NK-92 (cell line): ENCODE data around the gene TMEM114.

Experiments used
- DNase-seq: peaks from one replicate; lab custom pipeline; 2025; ENCODE audit not compliant: unreplicated experiment; lab: John Stamatoyannopoulos, UW

Gene TMEM114

DNA sequence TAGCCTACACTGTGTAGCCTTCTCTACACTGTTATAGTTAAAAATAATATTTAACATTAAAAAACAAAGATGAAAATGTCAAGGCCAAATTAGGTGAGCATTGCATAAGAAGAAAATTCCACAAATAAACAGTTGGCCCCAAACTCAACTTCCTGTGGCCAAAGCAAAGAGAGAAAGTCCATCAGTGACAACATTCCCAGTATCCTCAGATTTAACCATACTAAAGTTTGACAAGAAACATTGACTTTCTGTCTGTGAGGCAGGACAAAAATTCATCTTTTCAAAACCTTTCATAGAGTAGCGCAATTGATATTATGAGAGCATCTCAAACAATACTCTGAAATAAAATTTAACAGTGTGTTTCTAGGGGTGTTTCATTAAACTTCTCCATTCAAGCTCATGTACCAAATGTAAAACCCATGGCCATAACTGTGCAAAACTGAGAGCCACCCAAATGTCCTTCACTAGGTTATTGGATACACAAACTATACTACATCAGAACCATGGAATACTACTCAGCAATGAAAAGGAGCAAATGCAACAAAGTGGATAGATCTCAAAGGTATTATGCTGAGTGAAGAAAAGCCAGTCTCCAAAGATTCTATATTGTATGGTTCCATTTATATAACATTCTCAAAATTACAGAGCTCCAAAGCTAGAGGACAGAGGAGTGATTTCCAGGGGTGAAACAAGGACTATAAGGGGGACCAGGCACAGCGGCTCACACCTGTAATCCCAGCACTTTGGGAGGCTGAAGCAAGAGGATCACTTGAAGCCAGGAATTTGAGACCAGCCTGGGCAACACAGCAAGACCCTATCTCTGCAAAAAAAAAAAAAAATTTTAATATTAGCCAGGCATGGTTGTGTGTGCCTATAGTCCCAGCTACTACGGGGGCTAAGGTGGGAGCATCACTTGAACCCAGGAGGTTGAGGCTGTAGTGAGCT is 38.7 kb downstream of the TMEM114 start:
- DNase-seq = no peak

DNA sequence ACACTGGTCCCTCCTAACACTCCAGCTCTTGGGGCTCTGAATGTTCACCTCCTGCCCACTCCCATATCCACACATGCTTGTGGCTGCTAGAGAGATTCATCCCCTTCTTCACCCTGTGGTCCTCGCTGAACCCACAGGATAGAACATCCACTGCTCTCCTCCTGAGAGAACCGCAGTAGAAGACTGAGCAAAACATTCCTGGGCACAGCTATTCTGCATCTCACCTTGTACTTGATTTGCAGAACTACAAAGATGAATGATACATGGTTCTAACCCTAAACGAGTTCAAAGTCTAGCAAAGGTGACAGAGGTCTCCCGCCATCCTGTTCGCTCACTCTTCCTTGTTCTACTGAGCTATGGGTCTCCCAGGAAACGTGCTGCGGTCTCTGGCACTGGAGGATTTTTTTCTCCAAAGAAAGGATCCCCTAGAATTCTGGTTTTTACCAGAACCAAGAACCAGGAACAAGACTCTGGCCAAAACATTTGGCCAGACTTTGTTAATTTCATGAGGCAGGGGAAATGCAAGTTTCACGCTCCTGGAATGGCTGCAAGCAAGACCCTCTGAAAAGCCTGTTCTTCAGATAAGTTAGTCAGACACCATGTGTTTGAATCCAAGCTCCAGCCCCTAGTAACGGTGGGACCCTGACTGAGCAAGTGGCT is 39.5 kb downstream of the TMEM114 start:
- DNase-seq = no peak

DNA sequence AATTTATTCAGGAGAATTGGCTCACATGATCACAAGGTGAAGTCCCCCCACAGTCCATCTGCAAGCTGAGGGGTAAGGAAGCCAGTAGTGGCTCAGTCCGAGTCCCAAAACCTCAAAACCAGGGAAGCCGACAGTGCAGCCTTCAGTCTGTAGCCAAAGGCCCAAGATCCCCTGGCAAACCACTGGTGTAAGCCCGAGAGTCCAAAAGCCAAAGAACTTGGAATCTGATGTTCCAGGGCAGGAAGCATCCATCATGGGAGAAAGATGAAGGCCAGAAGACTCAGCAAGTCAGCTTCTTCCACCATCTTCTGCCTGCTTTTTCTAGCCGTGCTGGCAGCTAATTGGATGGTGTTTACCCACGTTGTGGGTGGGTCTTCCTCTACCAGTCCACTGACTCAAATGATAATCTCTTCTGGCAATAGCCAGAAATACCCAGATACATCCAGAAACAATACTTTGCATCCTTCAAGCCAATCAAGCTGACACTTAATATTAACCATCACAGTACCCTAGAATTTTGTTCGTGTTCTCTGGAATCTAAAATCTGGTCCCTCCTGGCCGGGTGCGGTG is 40.4 kb downstream of the TMEM114 start:
- DNase-seq = no peak

DNA sequence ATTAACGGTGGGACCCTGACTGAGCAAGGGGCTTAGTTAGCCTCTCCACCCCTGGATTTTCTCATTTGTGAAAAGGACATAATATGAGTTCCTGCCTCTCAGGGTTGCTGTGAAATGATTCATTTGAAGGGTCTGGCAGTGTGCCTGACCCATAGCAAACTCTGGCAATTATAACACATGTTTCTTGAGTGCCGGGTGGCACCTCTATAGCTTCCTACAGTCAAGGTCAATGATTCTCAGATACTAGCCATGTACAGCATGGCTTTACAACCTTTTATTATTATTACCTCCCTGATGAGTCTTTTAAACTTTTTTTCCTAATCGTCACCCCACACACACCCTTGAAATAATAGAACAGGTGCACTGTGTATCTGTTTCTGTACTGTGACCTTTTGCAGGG is 42.1 kb downstream of the TMEM114 start:
- no peak for DNase-seq

DNA sequence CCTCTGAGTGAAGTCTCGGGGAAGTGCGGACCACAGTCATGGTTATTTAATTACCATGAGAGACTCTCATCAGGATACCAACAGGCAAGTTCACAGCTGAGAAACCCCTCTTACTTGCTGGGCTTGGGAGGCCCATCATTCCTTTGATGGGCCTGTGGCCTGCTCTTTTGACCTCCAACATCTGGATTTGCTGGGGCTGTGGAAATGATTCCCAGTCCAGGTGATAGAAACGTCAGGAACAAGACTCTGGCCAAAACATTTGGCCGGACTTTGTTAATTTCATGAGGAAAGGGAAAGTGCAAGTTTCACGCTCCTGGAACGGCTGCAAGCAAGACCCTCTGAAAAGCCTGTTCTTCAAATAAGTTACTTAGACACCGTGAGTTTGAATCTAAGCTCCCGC is 42.5 kb downstream of the TMEM114 start:
- no peak for DNase-seq

DNA sequence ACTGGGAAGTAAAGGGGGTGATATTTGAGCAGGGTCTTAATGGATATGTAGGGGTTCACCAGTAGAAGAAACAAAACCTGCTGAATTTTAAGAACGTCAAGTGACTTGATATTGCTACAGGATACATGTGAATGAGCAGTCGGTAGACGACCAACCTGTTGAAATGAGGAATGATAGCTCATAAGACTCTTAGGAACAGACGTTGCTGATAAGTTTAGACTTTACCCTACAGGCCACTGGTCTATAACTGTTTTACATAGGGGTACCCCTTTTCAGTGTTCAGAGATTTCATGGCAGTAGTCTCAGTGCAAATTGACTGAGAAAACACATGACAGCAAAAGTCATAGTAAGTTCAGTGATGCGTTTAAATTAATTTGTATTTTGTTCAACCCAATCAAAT is 45.9 kb downstream of the TMEM114 start:
- DNase-seq = no peak

DNA sequence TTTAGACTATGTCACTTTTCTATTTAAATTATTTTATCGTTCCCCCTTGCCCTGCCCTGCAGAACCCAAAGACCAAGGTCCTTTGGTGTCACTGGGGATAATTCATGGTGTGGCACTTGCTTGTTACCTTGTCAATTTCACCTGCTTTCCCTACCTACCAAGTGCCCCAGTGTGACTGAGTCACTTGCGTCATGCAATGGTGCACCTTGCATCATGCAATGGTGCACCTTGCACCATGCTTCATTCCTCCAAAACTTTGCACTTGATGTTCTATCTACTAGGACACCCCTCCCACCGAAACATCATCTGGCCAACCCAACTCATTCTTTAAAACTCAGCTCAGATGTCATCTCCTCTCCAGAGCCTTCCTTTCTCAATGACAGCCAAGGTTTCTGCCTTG is 47.1 kb downstream of the TMEM114 start:
- no peak for DNase-seq

DNA sequence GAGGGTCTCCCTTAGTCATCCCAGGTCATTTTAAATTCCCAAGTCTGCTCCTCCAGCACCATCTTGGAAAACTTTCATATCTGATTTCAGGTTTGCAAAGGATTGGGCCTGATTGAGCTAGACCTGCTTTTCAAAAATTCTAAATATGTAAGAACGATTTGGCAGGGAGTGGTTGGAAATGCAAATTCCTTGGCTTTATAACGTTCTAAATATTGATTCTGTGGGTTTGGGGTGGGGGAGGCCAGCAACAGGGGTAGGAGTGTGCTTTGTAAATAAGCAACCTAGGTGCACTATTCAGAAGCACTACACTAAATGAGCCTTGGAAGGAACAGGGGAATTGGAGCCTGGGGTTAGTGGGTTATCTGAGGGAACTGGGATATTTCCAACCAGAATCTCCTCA is 47.9 kb downstream of the TMEM114 start:
- DNase-seq = no peak

DNA sequence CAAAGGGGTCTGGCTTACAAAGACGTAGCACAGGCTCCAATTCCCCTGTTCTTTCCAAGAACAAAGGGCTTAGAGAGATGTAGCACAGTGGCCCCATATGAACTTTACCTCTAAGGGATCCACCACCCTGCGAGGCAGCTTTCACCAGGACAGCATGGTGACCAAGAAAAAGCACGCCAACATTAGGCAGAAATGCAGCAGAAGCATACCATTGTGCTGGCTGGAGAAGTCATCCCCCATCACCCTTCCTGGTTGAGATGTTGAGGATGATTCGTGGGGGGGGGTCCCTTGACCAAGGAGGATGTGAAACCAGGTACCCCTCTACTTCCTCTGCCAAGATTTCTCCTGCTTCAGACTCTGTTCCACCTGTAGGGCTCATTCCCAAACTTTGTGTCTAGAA is 48.4 kb downstream of the TMEM114 start:
- no peak for DNase-seq

DNA sequence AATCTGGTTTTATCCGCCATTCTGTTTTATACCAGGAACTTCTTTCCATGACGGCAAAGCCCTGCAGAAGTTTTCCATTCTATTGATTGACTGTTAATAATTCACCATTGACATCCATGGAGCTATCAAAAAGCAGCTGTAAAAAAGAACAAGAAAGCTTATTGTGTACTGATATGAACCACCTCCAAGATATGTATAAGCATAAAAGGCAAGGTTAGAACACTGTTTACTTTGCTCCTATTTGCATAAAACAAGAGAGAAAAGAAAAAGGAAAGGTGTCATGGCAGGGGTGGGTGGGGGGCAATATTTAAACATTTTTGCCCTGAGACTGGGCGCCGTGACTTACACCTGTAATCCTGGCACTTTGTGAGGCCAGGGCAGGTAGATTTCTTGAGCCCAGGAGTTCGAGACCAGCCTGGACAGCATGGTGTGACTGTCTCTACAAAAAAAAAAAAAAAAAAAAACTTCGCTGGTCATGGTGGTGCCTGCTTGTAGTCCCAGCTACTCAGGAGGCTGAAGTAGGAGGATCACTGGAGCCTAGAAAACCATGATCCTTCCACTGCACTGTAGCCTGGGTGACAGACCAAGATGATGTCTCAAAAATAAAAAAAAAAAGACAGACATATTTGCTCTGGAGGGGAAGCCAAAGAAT is 52.5 kb downstream of the TMEM114 start:
- DNase-seq = no peak

DNA sequence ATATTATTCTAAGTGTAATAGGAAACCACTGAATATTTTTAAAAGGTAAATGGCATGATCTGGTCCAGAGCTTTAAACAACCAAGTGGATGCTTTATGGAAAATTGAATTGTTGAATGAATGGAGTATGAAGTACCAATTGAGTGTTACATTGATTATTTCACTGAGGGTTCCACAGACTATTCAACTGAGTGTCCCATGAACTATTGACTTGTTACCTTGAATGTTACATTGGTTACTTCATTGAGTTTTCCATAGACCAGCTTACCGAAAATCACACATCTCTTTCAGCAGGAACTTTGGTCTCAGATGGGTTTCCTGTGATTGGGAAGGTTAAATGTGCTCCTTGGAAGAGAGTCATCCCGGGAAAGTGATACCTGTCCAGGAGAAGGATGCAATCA is 56.8 kb downstream of the TMEM114 start:
- DNase-seq = no peak

DNA sequence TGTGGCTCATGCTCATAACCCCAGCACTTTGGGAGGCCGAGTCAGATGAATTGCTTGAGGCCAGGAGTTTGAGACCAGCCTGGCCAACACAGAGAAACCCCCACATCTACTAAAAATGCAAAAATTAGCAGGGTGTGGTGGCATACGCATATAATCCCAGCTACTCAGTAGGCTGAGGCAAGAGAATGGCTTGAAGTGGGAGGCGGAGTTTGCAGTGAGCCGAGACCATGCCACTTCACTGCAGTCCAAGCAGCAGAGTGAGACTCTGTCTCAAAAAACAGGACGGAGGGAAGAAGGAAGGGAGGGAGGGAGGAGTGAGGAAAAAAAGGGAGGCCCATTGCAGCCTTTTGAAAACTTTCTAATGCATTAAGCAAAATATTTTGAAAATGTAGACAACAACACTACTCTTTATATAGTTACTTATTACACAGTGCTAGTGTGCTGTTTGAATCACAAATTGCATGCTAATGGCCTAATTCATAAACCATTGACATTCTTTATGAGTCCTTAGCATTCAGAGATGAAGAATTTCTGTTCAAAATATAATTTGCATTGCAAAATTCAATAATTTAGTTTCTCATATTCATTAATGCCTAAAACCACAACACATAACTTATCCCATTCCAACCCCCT is 59.4 kb downstream of the TMEM114 start:
- DNase-seq = no peak

DNA sequence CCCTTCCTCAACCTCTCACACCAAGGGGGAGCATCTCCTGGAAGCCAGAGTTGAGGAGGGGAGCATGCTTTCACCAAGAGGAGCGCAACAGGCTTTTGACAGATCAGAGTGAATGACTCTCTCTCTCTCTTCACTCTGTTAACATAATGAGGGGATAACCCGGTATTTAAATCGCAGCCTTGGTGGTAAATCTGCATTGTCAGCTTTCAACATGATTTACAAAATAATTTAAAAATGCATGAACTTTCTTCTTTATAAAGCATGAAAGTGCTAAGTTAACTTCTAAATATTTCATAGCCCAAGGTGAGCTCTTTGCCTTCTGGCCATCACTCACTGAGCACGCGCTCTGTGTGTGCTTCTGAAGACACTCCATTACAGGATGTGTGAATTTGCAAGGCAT is 61.8 kb downstream of the TMEM114 start:
- no peak for DNase-seq

DNA sequence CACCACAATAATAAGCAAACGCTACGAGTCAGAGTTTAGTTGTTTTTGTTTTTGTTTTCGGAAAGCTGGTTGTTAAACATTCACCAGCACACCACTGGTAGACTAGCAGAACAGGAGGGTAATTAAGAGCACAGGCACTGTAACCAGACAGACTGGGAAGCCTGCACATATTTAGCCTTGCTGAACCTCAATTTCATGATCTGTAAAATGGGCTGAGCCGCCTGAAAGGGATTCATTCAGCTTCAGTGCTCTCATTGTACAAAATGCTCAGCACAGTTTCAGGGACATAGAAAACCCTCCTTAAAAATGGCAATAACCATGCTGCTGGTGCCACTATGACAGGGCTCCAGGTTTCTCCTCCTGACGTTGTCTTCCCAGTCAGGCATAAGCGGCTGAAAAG is 66.4 kb downstream of the TMEM114 start:
- no peak for DNase-seq

DNA sequence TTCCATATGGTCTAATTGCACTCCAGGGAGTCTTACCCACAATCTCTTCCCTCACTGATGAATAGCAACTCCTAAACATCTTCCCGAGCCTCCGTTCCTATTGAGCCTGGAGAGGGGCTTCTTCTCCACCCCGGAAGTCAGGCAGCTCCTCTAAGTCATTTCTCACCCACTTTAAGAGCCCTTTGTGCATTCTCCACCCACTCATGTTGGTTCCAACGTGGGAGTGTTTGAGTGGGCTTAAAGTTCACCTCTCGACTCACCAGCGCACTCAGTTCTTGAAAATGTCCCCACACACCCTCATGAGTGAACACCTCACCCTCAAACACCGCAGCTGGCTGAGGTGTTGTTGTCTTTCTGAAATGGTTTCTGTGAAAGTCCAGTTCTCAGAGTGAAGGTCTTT is 67.6 kb downstream of the TMEM114 start:
- no peak for DNase-seq

DNA sequence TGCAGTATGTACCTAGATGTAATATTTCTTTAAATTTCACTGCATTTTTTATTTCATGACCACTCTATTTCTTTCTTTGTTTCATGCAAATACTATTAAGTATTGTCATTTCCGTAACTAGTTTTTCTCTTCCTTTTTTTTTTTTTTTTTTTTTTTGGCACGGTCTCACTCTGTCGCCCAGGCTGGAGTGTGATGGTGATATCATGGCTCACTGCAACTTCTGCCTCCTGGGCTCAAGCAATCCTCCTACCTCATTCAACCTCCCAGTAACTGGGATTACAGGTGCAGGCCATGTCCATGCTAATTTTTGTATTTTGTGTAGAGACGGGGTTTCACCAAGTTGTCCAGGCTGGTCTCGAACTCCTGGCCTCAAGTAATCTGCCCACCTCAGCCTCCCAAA is 70.7 kb downstream of the TMEM114 start:
- no peak for DNase-seq
